ENCODE measurements around the gene KLHL36. TPM values are rescaled to one million over a fixed set of nuclear protein-coding genes. Genes with fewer than 3 reads are reported as not detected.

The KLHL36 gene
- total RNA-seq = 82.5 and 142 TPM in 2 replicates

DNA sequence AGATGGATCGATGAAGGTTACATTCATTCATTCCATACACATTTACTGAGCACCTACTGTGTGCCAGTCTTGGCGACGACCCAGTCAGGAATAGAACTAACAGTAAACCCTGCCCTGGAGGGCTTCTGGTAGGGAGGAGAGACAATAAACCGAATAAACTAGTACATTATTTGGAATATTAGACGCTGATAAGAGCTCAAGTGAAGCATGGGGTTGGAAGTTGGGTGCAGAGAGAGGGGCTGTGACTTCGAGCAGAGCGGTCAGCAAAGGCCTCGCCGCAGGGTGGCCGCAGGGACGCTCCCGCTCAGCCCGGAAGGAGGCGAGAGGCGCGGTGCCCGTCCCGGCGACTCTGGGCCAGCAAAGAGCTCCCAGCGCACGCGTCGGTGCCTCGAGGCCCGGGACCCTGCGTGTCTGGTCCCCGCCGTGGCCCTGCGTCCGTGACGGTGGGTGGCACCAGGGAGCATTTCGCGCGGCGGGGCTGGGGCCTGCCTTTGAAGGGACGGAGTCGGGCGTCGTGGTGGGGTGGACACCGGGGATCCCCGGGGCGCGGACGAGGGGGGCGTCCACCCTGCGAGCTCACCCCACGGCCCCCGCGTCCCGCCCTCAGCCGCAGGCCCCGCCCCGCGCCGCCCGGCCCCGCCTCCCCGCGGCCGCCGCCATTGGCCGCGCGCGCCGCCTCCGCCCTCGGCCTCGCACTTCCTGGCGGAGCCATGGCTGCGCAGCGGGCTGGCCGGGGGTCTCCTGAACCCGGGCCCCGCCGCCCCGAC lies at the start of gene KLHL36:
Gene KLHL36, plus strand, starts transcription at position 684 of the 767 bp plus-strand sequence. CDS start 2,357 bp downstream, outside the sequence.

DNA sequence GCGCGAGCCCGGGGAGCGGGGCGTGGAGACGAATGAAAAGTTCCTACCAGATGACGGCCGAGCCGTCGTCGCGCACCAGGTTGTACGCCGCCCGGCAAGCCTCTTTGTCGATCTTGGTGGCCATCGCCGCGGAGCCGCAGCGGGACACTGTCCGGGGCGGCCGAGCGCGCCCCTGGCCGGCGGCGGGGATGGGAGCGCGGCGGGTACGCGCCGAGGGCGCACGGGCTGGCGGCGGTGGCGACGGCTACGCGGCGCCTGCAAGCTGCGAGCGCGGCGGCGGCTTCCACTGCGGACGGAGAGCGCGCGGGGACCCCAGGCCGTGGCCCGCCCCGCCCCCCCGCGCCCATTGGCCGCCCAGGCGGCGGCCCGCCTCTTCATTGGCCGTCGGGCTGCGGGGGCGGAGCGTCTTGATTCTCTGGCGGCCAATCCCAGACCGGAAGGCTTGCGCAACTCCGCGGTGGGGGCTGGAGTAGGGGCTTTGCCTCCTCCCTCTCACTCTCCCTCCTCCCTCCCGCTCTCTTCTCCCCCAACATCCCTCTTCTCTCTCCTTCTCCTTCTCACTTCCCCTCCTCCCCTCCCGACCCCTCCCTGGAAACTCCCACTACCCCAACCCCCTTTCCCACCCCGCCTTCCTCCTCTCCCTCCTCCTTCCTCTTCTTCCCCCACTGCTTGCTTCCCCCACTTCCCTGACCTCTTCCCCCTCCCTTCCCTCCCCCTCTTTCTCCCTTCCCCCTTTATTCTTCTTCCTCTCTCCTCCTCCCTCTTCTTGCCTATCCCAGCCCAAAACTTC lies 30.3 kb upstream of the KLHL36 start, which contains the start of gene COTL1:
Gene COTL1, minus strand, starts transcription at position 288 of the 790 bp plus-strand sequence. Its CDS starts 164 bp downstream, at position 124.

DNA sequence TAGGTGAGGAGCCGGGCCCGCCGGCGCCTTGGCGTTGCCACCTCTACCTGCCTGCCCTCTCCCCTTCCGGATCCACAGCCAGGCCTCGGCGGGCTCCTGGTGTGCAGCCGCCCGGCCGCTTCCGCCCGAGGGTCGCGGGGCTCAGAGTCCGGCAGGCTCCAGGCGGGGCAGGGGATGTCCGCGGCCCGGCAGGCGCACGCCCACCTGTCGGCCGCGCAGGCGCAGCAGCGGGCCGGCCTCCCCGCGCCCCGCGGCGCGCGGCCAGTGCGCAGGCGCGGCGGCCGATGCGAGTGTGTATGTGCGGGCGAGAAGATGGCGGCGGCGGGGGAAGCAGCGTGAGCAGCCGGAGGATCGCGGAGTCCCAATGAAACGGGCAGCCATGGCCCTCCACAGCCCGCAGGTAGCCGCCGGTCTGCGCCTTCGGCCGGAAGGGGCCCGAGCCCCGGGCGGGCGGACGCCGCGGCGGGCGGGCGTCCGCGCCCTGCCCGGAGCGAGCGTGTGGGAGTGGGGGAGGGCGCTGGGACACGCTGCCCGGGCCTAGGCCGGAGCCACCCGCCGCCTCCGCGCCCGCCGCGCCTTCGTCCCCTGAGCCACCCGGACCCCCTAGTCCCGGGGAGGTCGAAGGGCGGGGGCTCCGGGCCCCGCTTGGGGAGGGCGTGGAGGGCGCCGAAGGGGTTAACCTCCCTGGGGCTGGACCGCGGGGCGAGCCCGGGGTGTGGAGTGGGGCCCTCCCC lies 51.6 kb downstream of the KLHL36 start, which contains the start of gene USP10:
Gene USP10, plus strand, starts transcription at position 289 of the 734 bp plus-strand sequence. Its CDS starts 91 bp downstream, at position 380.

Other genes starting within 250 kb of the KLHL36 start
- gene MEAK7, start 143.9 kb upstream of the KLHL36 start, total RNA-seq = 14.8 and 50.7 TPM in 2 replicates
- gene COTL1, start 30.4 kb upstream of the KLHL36 start, total RNA-seq = 165 and 261 TPM in 2 replicates
- gene USP10, start 51.5 kb downstream of the KLHL36 start, total RNA-seq = 30.6 and 80.5 TPM in 2 replicates
- 47.8 and 487 TPM in 2 replicates for gene CRISPLD2, start 171.5 kb downstream of the KLHL36 start, total RNA-seq